Fibroblast of skin of right biceps (primary cell): Measurements from ENCODE around the gene SUGP2.

ENCODE experiments used
- DNase-seq: peaks from one replicate; pipeline ENCODE4 v3.0.0-alpha.2; 2013

Gene SUGP2

GRCh38 chr19:18948075-18948975, 85.0 kb downstream of the SUGP2 start:
- DNase-seq: no peak

GRCh38 chr19:18946918-18947317, 86.4 kb downstream of the SUGP2 start:
- DNase-seq: no peak

DNA sequence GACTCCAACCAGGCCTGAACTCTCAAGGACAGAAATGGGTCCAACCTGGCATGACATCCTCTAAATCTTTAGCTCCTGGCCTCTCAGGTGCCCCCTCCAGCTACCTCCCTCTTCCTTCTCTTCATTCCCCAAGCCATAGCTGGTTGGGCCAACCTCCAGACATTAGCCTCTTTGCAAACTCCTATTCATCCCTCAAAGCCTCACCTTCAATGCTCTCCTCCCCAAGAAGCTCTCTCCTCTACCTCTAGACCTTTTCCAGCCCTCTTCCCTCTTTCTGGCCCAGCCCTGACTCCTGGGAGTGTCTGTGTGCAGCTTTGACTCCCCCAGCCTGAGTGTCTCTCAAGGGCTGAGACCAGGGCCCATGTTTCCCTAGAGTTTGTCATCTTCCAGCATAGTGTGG, 87.0 kb downstream of the SUGP2 start:
- DNase-seq: no peak

- DNase-seq: no peak
Observed at GRCh38 chr19:18945297-18945696, 88.0 kb downstream of the SUGP2 start.

DNA sequence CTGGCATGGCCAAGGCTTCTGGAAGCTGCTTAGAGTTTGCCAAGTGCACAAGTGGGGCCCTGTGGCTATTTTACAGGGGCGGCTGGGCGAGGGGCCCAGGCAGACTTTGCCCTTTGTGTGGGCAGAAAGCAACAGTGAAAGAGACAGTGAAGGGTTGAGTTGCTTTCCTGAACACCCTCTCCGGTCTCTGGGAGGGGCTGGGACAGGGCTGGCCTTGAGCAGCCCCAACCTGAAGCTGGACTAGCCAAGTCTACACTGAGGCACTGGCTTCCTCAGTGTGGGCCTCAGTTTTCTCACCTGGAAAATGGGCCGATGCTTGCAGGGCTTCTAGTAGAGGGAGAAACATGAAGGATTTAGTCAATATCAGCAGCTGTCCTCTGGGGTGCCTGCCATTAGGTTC, 89.9 kb downstream of the SUGP2 start:
- DNase-seq: no peak

DNA sequence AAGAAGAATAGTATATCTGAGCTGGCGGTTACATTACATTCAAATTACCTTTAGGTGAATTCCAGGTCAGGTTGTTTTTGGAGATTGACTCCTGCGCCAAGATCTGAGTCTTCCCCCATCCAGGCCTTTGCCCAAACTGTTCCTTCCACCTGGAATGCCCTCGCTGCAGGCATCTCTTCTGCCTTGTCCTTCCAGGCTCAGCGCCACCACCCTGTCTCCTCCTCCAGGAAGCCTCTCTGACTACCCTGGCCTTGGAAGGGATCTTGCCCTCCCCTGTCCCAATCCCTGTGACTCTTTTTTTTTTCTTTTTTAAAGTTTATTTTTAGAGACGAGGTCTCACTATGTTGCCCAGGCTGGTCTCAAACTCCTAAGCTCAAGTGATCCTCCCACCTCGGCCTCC, 90.6 kb downstream of the SUGP2 start:
- no peak for DNase-seq

DNA sequence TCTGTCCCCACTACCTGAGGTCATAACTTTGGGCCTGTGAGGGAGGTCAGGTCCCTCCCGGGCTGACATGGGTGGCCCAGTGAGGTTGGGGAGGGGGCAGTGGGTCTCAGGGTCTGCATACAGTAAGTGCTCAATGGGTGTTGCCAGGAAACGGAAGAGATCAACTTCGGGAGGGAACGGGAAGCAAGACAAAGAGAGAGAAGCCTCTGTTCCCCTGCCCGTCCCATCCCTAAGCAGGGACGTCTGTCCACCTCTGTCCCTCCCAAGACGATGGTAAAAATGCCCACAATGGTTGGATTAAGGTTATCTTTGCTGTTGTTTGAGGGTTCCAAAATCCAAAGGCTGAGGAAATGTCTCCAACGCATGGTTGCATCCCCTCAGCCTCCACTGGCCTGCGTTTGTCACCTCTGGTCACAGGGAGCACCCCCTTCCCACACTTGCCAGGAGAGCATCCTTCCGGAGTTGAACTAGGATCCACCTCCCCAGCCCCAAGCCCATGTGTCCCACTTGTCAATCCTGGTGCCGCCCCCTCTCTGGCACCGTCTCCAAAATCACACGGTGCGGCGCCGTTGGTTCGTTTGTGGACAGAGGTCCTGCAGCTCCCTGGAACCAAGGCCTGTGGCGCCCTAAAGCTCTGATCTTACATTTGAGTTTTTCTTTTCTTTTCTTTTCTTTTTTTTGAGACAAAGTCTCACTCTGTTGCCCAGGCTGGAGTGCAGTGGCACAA, 91.5 kb downstream of the SUGP2 start:
- no peak for DNase-seq
